Stimulated activated memory B cell treated with anti-CD40 and anti-IgM and Interleukin-4, amounts not matched to agents 10 μg/mL and 1 μg/mL and 100 μg/mL, for 72 hours (primary cell): ENCODE measurements around the gene RASEF.
"Not testable (repeated sequence)": the region's sequence is repeated elsewhere in the genome, so short reads cannot be mapped to it uniquely, and the experiment has no call there.

ENCODE experiments used
- ATAC-seq: fragments of 150-1000 bp; cut with Tn5 transposase; 2 replicates; pipeline ENCODE4 v1.10.0; 2021
- H3K27ac Mint-ChIP-seq: one replicate; pipeline ENCODE4 v1.8.0; 2022; ENCODE audit warnings: mild to moderate bottlenecking, mixed read lengths
- H3K27me3 Mint-ChIP-seq: one replicate; pipeline ENCODE4 v1.8.0; 2022; ENCODE audit warnings: mixed read lengths
- H3K36me3 Mint-ChIP-seq: one replicate; pipeline ENCODE4 v1.8.0; 2022; ENCODE audit warnings: mixed read lengths
- H3K4me1 Mint-ChIP-seq: one replicate; pipeline ENCODE4 v1.8.0; 2022; ENCODE audit warnings: mixed read lengths
- H3K4me3 Mint-ChIP-seq: one replicate; pipeline ENCODE4 v1.8.0; 2022; ENCODE audit warnings: mild to moderate bottlenecking, moderate library complexity, mixed read lengths
- H3K9me3 Mint-ChIP-seq: one replicate; pipeline ENCODE4 v1.8.0; 2022; ENCODE audit warnings: mixed read lengths

RASEF gene

DNA sequence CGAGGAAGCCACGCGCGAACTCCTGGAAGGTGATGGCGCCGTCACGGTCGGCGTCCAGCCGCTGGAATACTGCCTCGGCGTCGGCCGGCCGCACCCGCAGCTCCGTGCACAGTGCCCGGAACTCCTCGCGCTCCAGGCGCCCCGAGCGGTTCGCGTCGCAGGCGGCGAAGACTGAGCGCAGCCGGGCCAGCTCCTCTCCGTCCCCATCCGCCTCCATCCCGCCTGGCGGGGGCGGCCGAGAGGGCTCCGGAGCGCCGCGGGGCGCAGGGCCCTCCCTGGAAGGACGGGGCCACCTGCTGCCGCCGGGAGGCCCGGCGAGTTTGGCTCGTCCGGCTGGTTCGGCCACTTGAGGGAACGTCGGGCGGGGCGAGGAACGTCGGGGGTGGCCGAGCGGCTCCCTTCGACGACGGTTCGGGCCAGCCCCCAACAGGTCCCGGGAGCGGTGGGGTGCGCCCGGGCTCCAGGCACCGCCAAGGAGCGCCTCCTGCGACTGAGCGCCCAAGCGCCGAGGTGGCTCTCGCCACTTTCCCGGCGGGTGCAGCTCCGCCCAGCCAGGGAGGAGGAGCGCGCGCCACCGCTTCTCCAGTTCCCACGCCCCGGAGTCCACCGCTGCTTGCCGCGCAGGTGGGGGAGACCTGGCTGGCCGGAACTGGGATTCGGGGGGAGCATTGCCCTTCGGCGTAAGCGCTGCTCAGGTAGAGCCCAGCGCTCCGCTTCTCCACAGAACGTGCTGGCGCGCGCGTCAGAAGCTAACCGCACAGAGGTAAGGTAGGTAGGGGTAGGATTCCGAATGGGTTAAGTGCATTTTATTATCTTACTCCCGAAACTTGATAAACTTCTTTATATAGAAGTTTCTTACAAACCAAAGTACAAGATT is at the start of gene RASEF:
TSS of gene RASEF (minus strand) at position 492 of the 877 bp plus-strand sequence. CDS start at position 217, 275 bp downstream.
- no peaks in the 10 kb centered on the region for H3K9me3 Mint-ChIP-seq
- no peaks in the 10 kb centered on the region for H3K36me3 Mint-ChIP-seq
- no peak for ATAC-seq
- H3K4me3 Mint-ChIP-seq, result peak within 1 kb of the TSS; percentile 24
- no peak within 1 kb of the TSS for H3K27ac Mint-ChIP-seq
- H3K4me1 Mint-ChIP-seq, result no peaks in the 10 kb centered on the region
- H3K27me3 Mint-ChIP-seq, result peaks cover 47% of the 10 kb centered on the region

DNA sequence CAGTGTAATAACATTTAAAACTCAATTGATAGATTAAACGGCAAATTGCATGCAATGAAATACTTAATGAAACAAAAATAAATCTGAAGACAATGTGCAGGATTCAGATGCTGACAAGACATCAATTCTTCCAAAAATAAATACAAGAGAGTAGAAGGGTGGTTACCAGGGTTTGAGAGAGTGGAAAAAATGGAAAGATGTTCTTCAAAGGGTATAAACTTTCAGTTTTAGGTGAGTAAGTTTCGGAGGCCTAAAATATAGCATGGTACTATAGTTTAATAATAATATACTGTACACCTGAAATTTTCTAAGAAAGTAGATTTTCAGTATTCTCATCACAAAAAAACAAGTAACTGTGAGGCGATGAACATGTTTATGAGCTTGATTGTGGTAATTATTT is 48.2 kb upstream of the RASEF start:
- no peak overlapping the region for H3K27ac Mint-ChIP-seq
- no peaks in the 10 kb centered on the region for H3K27me3 Mint-ChIP-seq

DNA sequence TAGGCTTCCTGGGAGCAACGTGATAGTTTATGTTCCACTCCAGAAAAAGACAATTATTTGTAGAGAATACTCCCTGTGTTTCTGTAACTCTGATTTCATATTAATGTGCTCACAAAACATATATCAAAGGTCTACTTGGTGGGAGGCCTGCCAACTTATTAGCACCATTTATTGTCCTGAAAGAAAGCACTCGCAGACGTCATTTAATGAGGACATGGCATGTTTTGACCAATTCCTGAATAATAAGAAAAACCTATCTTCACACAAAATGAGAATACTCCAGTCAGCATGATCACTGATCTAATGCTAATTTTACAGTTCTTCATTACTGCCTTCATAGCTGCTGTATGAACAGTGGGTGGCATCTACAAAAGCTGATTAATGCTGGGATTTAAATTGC is 46.4 kb upstream of the RASEF start:
- ATAC-seq, result no peak
- Mint-ChIP-seq H3K27ac (no peak overlapping the region), H3K27me3 (no peaks in the 10 kb centered on the region), H3K36me3 (no peaks in the 10 kb centered on the region), H3K4me1 (no peaks in the 10 kb centered on the region), H3K4me3 (no peak overlapping the region), H3K9me3 (peaks cover 5% of the 10 kb centered on the region)

More for the DNA sequence above, 48.2 kb upstream of the RASEF start:
- Mint-ChIP-seq H3K4me3 (no peak overlapping the region), H3K9me3 (peaks cover 5% of the 10 kb centered on the region), H3K36me3 (no peaks in the 10 kb centered on the region), H3K4me1 (no peaks in the 10 kb centered on the region)
- ATAC-seq, result no peak

- Mint-ChIP-seq H3K36me3 (no peaks in the 10 kb centered on the region), H3K4me3 (no peak overlapping the region), H3K27me3 (no peaks in the 10 kb centered on the region), H3K9me3 (no peaks in the 10 kb centered on the region), H3K27ac (no peak overlapping the region), H3K4me1 (no peaks in the 10 kb centered on the region)
- no peak for ATAC-seq
Measured at GRCh38 chr9:83108208-83108607, 45.3 kb upstream of the RASEF start.

DNA sequence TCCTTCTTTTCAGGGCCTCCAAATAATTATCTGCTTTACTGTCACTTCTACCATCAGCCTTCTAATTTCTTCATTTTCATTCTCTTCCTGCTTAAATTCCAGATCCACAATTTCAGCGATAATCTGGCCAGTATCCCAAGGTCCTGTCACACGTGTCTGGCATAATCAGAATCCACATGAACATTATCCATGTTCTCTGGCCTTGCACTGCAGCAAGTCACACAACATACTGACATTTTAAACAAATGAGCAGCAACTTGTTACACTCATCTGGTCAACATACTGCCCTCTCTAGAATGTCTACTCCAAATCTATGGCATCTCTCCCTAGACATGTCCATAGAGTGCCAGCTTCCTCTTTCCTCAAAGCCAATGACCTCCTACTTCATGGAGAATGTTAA is 43.8 kb upstream of the RASEF start:
- no peaks in the 10 kb centered on the region for H3K36me3 Mint-ChIP-seq
- ATAC-seq, result no peak
- H3K4me3 Mint-ChIP-seq, result no peak overlapping the region

DNA sequence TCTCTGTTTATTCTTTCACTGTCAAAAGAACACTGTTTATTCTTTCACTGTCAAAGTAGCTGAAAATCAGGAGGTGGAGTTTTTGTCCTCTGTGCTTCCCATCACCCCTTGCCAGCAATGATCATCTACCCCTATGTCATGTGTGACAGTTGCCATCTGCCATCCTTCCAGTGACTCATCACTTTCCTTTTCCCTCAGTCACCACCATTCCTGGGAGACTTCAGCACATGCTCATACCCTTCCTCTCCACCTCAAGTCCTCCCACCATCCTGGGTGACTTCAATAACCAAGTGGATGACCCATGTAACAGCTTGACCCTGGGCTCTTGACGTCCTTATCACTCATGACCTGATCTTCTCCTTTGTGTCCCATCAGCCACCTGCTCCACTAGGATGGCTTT is 43.3 kb upstream of the RASEF start:
- H3K27me3 Mint-ChIP-seq, result no peaks in the 10 kb centered on the region
- ATAC-seq, result no peak
- no peak overlapping the region for H3K4me3 Mint-ChIP-seq
- no peaks in the 10 kb centered on the region for H3K36me3 Mint-ChIP-seq
- H3K9me3 Mint-ChIP-seq, result no peaks in the 10 kb centered on the region
- H3K27ac Mint-ChIP-seq, result no peak overlapping the region
- H3K4me1 Mint-ChIP-seq, result no peaks in the 10 kb centered on the region

More for the DNA sequence above, 43.8 kb upstream of the RASEF start:
- Mint-ChIP-seq H3K27ac (no peak overlapping the region), H3K9me3 (no peaks in the 10 kb centered on the region), H3K4me1 (no peaks in the 10 kb centered on the region), H3K27me3 (no peaks in the 10 kb centered on the region)

- no peak overlapping the region for H3K27ac Mint-ChIP-seq
- no peak overlapping the region for H3K4me3 Mint-ChIP-seq
- H3K4me1 Mint-ChIP-seq, result no peaks in the 10 kb centered on the region
- H3K27me3 Mint-ChIP-seq, result no peaks in the 10 kb centered on the region
- no peaks in the 10 kb centered on the region for H3K36me3 Mint-ChIP-seq
- no peak for ATAC-seq
- no peaks in the 10 kb centered on the region for H3K9me3 Mint-ChIP-seq
Measured at GRCh38 chr9:83097633-83098032, 34.7 kb upstream of the RASEF start.

DNA sequence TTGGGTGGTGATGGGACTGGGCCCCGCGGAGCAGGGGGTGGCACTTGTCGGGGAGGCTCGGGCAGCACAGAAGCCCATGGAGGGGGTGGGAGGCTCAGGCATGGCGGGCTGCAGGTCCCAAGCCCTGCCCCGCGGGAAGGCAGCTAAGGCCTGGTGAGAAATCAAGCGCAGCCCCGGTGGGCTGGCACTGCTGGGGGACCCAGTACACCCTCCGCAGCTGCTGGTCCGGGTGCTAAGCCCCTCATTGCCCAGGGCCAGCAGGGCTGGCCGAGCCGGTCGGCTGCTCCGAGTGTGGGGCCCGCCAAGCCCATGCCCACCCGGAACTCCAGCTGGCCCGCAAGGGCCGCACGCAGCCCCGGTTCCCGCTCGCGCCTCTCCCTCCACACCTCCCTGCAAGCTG is 30.4 kb upstream of the RASEF start:
- H3K27ac Mint-ChIP-seq, ATAC-seq, H3K9me3 Mint-ChIP-seq, H3K36me3 Mint-ChIP-seq, H3K27me3 Mint-ChIP-seq, H3K4me1 Mint-ChIP-seq, H3K4me3 Mint-ChIP-seq: not testable (repeated sequence)

GRCh38 chr9:83081846-83082245 is 18.9 kb upstream of the RASEF start:
- ATAC-seq, result no peak
- H3K4me1 Mint-ChIP-seq, result no peaks in the 10 kb centered on the region
- no peaks in the 10 kb centered on the region for H3K36me3 Mint-ChIP-seq
- H3K27ac Mint-ChIP-seq, result no peak overlapping the region
- no peaks in the 10 kb centered on the region for H3K9me3 Mint-ChIP-seq
- no peaks in the 10 kb centered on the region for H3K27me3 Mint-ChIP-seq
- no peak overlapping the region for H3K4me3 Mint-ChIP-seq

DNA sequence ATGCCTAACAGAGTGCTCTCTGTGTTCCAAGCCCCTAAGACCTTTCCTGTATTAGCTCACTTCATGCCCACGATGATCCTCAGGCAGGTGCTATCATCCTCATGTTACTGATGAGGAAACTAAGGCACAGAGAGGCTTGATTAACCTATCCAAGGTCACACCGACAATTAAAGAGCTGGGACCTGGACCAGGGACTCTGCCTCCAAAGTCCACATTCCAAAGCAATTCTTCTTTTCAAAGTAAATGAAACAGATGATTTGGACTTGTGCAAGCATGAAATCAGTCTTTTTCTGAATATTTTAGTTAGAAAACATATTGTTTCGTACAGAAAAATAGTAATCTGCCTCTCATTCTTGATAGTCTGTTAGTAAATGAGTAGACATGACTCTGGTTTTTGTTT is 18.1 kb upstream of the RASEF start:
- no peaks in the 10 kb centered on the region for H3K36me3 Mint-ChIP-seq
- no peaks in the 10 kb centered on the region for H3K4me1 Mint-ChIP-seq
- no peak overlapping the region for H3K27ac Mint-ChIP-seq
- no peaks in the 10 kb centered on the region for H3K27me3 Mint-ChIP-seq
- ATAC-seq, result no peak
- H3K4me3 Mint-ChIP-seq, result no peak overlapping the region
- no peaks in the 10 kb centered on the region for H3K9me3 Mint-ChIP-seq

DNA sequence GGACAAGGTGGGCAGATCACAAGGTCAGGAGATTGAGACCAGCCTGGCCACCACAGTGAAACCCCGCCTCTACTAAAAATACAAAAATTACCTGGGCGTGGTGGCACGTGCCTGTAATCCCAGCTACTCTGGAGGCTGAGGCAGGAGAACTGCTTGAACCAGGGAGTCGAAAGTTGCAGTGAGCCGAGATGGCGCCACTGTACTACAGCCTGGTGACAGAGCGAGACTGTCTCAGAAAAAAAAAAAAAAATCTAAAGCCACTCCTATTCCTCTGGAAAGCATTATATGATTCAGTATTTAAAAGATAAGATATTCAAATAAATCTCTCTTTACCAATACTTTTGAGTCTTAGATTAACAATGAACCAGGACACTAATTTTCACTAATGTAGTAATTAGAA is 13.0 kb upstream of the RASEF start:
- ATAC-seq, H3K4me3 Mint-ChIP-seq, H3K27ac Mint-ChIP-seq, H3K36me3 Mint-ChIP-seq, H3K27me3 Mint-ChIP-seq, H3K9me3 Mint-ChIP-seq, H3K4me1 Mint-ChIP-seq: not testable (repeated sequence)

GRCh38 chr9:83072498-83072897 is 9.6 kb upstream of the RASEF start:
- H3K4me3 Mint-ChIP-seq, H3K27me3 Mint-ChIP-seq, H3K4me1 Mint-ChIP-seq, H3K36me3 Mint-ChIP-seq, H3K9me3 Mint-ChIP-seq, ATAC-seq, H3K27ac Mint-ChIP-seq: not testable (repeated sequence)

GRCh38 chr9:83071626-83072025 is 8.7 kb upstream of the RASEF start:
- Mint-ChIP-seq H3K4me1 (no peaks in the 10 kb centered on the region), H3K9me3 (no peaks in the 10 kb centered on the region), H3K36me3 (no peaks in the 10 kb centered on the region), H3K4me3 (no peak overlapping the region), H3K27ac (no peak overlapping the region), H3K27me3 (no peaks in the 10 kb centered on the region)
- no peak for ATAC-seq

DNA sequence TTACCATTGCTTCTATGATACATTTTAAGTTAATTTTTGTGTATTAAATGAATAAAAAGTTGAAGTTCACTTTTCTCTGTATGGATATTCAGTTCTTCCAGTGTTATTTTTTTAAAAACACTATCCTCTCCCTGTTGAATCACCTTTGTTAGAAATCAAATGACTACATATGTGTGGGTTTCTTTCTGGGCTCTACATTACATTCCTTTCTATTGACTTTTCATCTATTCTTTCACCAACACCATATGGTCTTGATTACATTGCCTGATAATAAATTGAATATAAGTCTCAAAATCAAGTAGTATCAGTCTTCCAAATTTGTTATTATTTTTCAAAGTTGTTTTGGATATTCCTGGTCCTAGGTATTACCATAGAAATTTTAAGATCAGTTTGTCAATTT is 7.3 kb upstream of the RASEF start:
- no peak overlapping the region for H3K27ac Mint-ChIP-seq
- no peaks in the 10 kb centered on the region for H3K36me3 Mint-ChIP-seq
- no peak for ATAC-seq
- H3K4me3 Mint-ChIP-seq, result no peak overlapping the region
- no peaks in the 10 kb centered on the region for H3K27me3 Mint-ChIP-seq
- no peaks in the 10 kb centered on the region for H3K4me1 Mint-ChIP-seq
- H3K9me3 Mint-ChIP-seq, result no peaks in the 10 kb centered on the region

DNA sequence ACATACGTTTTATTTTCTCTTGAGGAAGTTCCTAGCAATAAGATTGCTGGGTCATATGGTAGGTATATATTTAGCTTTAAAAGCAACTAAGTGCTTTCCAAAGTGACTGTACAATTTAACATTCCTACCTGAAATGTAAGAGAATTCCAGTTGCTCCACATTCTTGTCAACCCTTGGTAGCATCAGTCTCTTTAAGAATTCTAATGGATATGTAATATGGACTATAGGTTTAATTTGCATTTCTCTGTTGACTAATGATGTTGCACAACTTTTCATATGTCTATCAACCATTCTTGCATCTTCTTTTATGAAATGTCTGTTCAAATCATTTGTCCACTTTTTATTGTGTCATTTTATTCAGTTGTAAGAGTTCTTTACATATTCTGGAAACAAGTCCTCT is 6.7 kb upstream of the RASEF start:
- no peak for ATAC-seq
- Mint-ChIP-seq H3K27ac (no peak overlapping the region), H3K4me3 (no peak overlapping the region), H3K4me1 (no peaks in the 10 kb centered on the region), H3K27me3 (no peaks in the 10 kb centered on the region), H3K9me3 (no peaks in the 10 kb centered on the region), H3K36me3 (no peaks in the 10 kb centered on the region)

DNA sequence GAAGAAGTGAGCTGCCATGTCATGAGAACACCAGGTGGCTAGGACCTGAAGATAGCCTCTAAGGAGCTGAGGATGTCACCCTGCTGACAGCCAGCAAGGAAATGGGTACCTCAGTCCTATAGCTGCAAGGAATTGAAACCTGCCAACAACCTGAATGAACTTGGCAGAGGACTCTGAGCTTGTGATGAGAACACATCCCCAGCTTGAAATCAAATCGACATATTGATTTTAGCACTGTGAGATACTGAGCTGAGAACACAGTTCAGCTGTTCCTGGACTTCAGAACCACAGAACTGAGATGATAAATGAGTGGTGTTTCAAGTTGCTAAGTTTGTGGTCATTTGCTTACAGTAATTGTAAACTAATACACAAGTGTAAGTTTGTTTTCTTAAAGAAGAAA is 5.5 kb upstream of the RASEF start:
- Mint-ChIP-seq H3K27me3 (peaks cover 10% of the 10 kb centered on the region), H3K9me3 (no peaks in the 10 kb centered on the region), H3K4me1 (no peaks in the 10 kb centered on the region), H3K36me3 (no peaks in the 10 kb centered on the region), H3K27ac (no peak overlapping the region), H3K4me3 (no peak overlapping the region)
- no peak for ATAC-seq
